DOHH2 (cell line): ENCODE data around the gene CETP.

ENCODE experiments used
- H3F3A ChIP-seq: fragments of 200-600 bp; sonication (generic), shearing (Covaris generic); 2 replicates; pipeline ENCODE4 v1.6.0; 2016; ENCODE audit warnings: antibody characterized with exemption, mild to moderate bottlenecking; ENCODE audit not compliant: control insufficient read depth, insufficient read depth
- H3K27ac ChIP-seq: fragments of 200-600 bp; sonication (generic); 2 replicates; pipeline ENCODE4 v1.5.1; 2014; ENCODE audit warnings: low read depth, mild to moderate bottlenecking, low read length, moderate library complexity
- H3K27me3 ChIP-seq: fragments of 200-600 bp; sonication (generic); 2 replicates; pipeline ENCODE4 v1.6.1; 2014; ENCODE audit warnings: mild to moderate bottlenecking, low read length, mixed read lengths; ENCODE audit not compliant: control insufficient read depth
- H3K36me3 ChIP-seq: fragments of 200-600 bp; sonication (generic); 2 replicates; pipeline ENCODE4 v1.6.1; 2014; ENCODE audit warnings: mild to moderate bottlenecking, low read length, moderate library complexity, mixed read lengths; ENCODE audit not compliant: control insufficient read depth
- H3K4me1 ChIP-seq: fragments of 200-600 bp; sonication (generic); 2 replicates; pipeline ENCODE4 v1.6.1; 2014; ENCODE audit warnings: mild to moderate bottlenecking, low read length, mixed read lengths; ENCODE audit not compliant: control insufficient read depth
- H3K4me2 ChIP-seq: fragments of 200-600 bp; sonication (generic); 2 replicates; pipeline ENCODE4 v1.6.0; 2014; ENCODE audit warnings: mild to moderate bottlenecking, low read length, moderate library complexity
- H3K4me3 ChIP-seq: fragments of 200-600 bp; sonication (generic); 2 replicates; pipeline ENCODE4 v1.5.1; 2014; ENCODE audit warnings: mild to moderate bottlenecking, low read length, mixed read lengths
- H3K79me2 ChIP-seq: fragments of 200-600 bp; sonication (generic); 2 replicates; pipeline ENCODE4 v1.6.1; 2014; ENCODE audit warnings: mild to moderate bottlenecking, low read length, mixed read lengths; ENCODE audit not compliant: control insufficient read depth
- H3K9me2 ChIP-seq: fragments of 200-600 bp; sonication (generic); replicated peaks from 2 replicates; pipeline ENCODE4 v1.6.1; 2014; ENCODE audit warnings: mild to moderate bottlenecking, low read length, mixed read lengths; ENCODE audit not compliant: control insufficient read depth
- H3K9me3 ChIP-seq: fragments of 200-600 bp; sonication (generic); 2 replicates; pipeline ENCODE4 v1.6.1; 2014; ENCODE audit warnings: antibody characterized with exemption, low read length, mixed read lengths; ENCODE audit not compliant: control insufficient read depth, insufficient read depth
- H4K20me1 ChIP-seq: fragments of 200-600 bp; sonication (generic); 2 replicates; pipeline ENCODE4 v1.6.0; 2014; ENCODE audit warnings: low read depth, mild to moderate bottlenecking, antibody characterized with exemption, low read length, moderate library complexity; ENCODE audit not compliant: control insufficient read depth, insufficient read depth
- CTCF ChIP-seq: fragments of 200-600 bp; sonication (generic); IDR thresholded peaks from one replicate; pipeline ENCODE4 v1.5.1; 2014; ENCODE audit warnings: antibody characterized with exemption, mild to moderate bottlenecking, low read depth, low read length; ENCODE audit not compliant: poor library complexity, severe bottlenecking
- EZH2phosphoT487 ChIP-seq: fragments of 200-600 bp; sonication (generic); IDR thresholded peaks from 2 replicates; pipeline ENCODE4 v1.6.1; 2017; ENCODE audit warnings: borderline replicate concordance, mild to moderate bottlenecking, antibody characterized with exemption, low read length, moderate library complexity, mixed read lengths

CETP gene

GRCh38 chr16:57026778-57027062 lies 65.0 kb downstream of the CETP start:
- H4K20me1 ChIP-seq: no peaks in the 10 kb centered on the region
- H3F3A ChIP-seq: no peaks in the 10 kb centered on the region
- TF ChIP-seq CTCF: no peak
- TF ChIP-seq EZH2phosphoT487: no peak
- no peak overlapping the region for H3K27ac ChIP-seq
- H3K4me3 ChIP-seq: no peak overlapping the region
- H3K27me3 ChIP-seq: no peaks in the 10 kb centered on the region
- no peaks in the 10 kb centered on the region for H3K9me3 ChIP-seq
- H3K79me2 ChIP-seq: no peaks in the 10 kb centered on the region
- no peaks in the 10 kb centered on the region; the same call in none of the 2 replicates for H3K36me3 ChIP-seq
- H3K4me1 ChIP-seq: peaks cover 6% of the 10 kb centered on the region; the same call in 1 of the 2 replicates
- H3K9me2 ChIP-seq: no peaks in the 10 kb centered on the region
- no peak overlapping the region for H3K4me2 ChIP-seq

- H4K20me1 ChIP-seq: no peaks in the 10 kb centered on the region
- no peaks in the 10 kb centered on the region for H3K79me2 ChIP-seq
- no peak for TF ChIP-seq CTCF
- TF ChIP-seq EZH2phosphoT487: no peak
- no peaks in the 10 kb centered on the region for H3K9me3 ChIP-seq
- H3F3A ChIP-seq: no peaks in the 10 kb centered on the region
- no peaks in the 10 kb centered on the region for H3K9me2 ChIP-seq
- H3K36me3 ChIP-seq: no peaks in the 10 kb centered on the region; the same call in none of the 2 replicates
- no peaks in the 10 kb centered on the region for H3K27me3 ChIP-seq
- H3K27ac ChIP-seq: no peak overlapping the region
- peaks cover 6% of the 10 kb centered on the region; the same call in 1 of the 2 replicates for H3K4me1 ChIP-seq
- no peak overlapping the region for H3K4me2 ChIP-seq
- no peak overlapping the region for H3K4me3 ChIP-seq
Measured at GRCh38 chr16:57027067-57027466, 65.3 kb downstream of the CETP start.

- no peak for TF ChIP-seq EZH2phosphoT487
- TF ChIP-seq CTCF: no peak
- Histone ChIP-seq H3K4me3 (no peak overlapping the region), H3K27ac (no peak overlapping the region), H3F3A (no peaks in the 10 kb centered on the region), H3K4me1 (peaks cover 7% of the 10 kb centered on the region), H3K9me2 (no peaks in the 10 kb centered on the region), H4K20me1 (no peaks in the 10 kb centered on the region), H3K36me3 (no peaks in the 10 kb centered on the region), H3K27me3 (no peaks in the 10 kb centered on the region), H3K79me2 (no peaks in the 10 kb centered on the region), H3K9me3 (no peaks in the 10 kb centered on the region), H3K4me2 (no peak overlapping the region)
Measured at GRCh38 chr16:57028086-57028485, 66.3 kb downstream of the CETP start.
